ENCODE results near the gene LAMC1.

LAMC1 gene

GRCh38 chr1:183126528-183126927, 103.3 kb downstream of the LAMC1 start:
- ChIA-PET CTCF (interaction anchor here (1.8 kb wide), 1 partner anchor 102 kb away, joined by 9 read pairs; no protein-coding TSS in a partner anchor), POLR2A (no interaction called here)
- no peak for TF ChIP-seq ZNF585B (tag by site-specific recombination; IDR thresholded peaks at IDR 0.05)
- no peak for TF ChIP-seq ZSCAN4 (tag by site-specific recombination; IDR thresholded peaks at IDR 0.05)
- TF ChIP-seq, protein P1, sequence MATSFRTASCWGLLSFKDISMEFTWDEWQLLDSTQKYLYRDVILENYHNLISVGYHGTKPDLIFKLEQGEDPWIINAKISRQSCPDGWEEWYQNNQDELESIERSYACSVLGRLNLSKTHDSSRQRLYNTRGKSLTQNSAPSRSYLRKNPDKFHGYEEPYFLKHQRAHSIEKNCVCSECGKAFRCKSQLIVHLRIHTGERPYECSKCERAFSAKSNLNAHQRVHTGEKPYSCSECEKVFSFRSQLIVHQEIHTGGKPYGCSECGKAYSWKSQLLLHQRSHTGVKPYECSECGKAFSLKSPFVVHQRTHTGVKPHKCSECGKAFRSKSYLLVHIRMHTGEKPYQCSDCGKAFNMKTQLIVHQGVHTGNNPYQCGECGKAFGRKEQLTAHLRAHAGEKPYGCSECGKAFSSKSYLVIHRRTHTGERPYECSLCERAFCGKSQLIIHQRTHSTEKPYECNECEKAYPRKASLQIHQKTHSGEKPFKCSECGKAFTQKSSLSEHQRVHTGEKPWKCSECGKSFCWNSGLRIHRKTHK (tag by site-specific recombination; IDR thresholded peaks at IDR 0.05), result no peak
- no peak for TF ChIP-seq ZNF248 (tag by site-specific recombination; IDR thresholded peaks at IDR 0.05)
- no peak for TF ChIP-seq KLF16 (tag by site-specific recombination; IDR thresholded peaks at IDR 0.05)
- no peak for TF ChIP-seq ZNF580 (tag by site-specific recombination; IDR thresholded peaks at IDR 0.05)
- TF ChIP-seq ZNF488 (tag by site-specific recombination; IDR thresholded peaks at IDR 0.05), result no peak
- TF ChIP-seq KLF1 (tag by site-specific recombination; IDR thresholded peaks at IDR 0.05), result no peak
- Histone ChIP-seq H3K9me3 (ENCODE audit: control insufficient read depth, insufficient read depth, low read depth, low read length) (no peaks in the 10 kb centered on the region), H3K4me1 (ENCODE audit: control insufficient read depth, insufficient read depth, low read length) (no peaks in the 10 kb centered on the region), H3K27ac (ENCODE audit: extremely low read depth, low read depth, low read length) (no peak overlapping the region), H3K36me3 (ENCODE audit: control insufficient read depth in 2 of 2, insufficient read depth in 1 of 2, low read length in 2 of 2) (peaks cover 43 to 91% of the 10 kb centered on the region in 2 experiments), H3K4me3 (ENCODE audit: low read depth, low read length) (no peak overlapping the region)

DNA sequence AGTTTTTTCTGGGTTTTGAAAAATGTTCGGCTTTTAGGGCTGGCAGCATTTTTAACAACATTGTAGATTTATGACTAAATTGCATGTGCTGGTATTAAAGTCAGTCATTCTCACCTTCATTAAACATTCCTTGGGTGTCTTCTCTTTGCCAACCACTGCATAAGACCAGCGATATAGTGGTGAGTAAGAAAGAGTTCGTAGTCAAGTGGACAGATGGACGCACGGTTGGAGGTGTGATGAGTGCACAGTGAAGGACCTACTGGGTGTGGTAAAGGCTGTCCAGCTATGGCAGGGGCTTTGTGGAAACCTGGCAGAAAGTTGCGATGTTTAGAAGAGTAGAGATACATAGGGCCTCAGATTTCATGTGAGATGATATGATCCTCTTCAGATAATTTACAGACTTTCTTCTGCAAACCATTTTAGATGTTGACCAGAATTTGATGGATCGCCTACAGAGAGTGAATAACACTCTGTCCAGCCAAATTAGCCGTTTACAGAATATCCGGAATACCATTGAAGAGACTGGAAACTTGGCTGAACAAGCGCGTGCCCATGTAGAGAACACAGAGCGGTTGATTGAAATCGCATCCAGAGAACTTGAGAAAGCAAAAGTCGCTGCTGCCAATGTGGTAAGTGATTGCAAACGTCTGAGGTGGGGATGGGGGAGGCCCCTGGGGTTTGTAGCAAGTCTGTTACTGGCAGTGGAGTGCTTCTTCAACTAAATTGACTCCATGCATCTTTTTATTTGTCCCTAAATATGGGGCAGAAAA, 106.9 kb downstream of the LAMC1 start:
- TF ChIP-seq ZNF324 (tag by site-specific recombination; IDR thresholded peaks at IDR 0.05), result no peak
- H3K4me1 ChIP-seq (ENCODE audit: control insufficient read depth, insufficient read depth, low read length), result no peaks in the 10 kb centered on the region
- POLR2A ChIA-PET, result no interaction called here
- H3K27ac ChIP-seq (ENCODE audit: extremely low read depth, low read depth, low read length), result no peak overlapping the region
- H3K4me3 ChIP-seq (ENCODE audit: low read depth, low read length), result no peak overlapping the region
- CTCF ChIA-PET, result no interaction called here
- no peaks in the 10 kb centered on the region for H3K9me3 ChIP-seq (ENCODE audit: control insufficient read depth, insufficient read depth, low read depth, low read length)
- peaks cover 62 to 87% of the 10 kb centered on the region in 2 experiments for H3K36me3 ChIP-seq (ENCODE audit: control insufficient read depth in 2 of 2, insufficient read depth in 1 of 2, low read length in 2 of 2)

DNA sequence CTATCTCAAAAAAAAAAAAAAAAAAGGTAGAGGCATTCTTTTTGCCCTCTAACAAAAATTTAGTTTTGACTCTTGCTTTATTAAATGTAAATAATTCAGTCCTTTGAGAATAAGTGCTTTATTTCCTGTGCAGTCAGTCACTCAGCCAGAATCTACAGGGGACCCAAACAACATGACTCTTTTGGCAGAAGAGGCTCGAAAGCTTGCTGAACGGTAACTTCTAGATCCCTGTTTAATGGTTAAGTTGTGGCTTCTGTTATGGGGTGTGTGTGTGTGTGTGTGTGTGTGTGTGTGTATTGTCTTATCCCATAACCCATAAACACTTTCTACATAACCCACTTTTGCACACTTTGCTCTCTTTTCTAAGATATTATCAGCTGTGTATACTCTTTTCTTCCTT, 107.9 kb downstream of the LAMC1 start:
- peaks cover 64 to 87% of the 10 kb centered on the region in 2 experiments for H3K36me3 ChIP-seq (ENCODE audit: control insufficient read depth in 2 of 2, insufficient read depth in 1 of 2, low read length in 2 of 2)
- no peak for TF ChIP-seq FEZF1 (tag by site-specific recombination; IDR thresholded peaks at IDR 0.05)
- TF ChIP-seq TCF7L2 (IDR thresholded peaks at IDR 0.05; ENCODE audit: borderline replicate concordance, low read depth, low read length), result no peak
- no peak for TF ChIP-seq ZNF521 (tag by site-specific recombination; IDR thresholded peaks at IDR 0.05)
- no peak for TF ChIP-seq ZSCAN5A (tag by site-specific recombination; IDR thresholded peaks at IDR 0.05)
- TF ChIP-seq ZNF16 (tag by site-specific recombination; IDR thresholded peaks at IDR 0.05; ENCODE audit: low read depth), result no peak
- TF ChIP-seq ZNF223 (tag by site-specific recombination; IDR thresholded peaks at IDR 0.05), result no peak
- TF ChIP-seq, protein P2, sequence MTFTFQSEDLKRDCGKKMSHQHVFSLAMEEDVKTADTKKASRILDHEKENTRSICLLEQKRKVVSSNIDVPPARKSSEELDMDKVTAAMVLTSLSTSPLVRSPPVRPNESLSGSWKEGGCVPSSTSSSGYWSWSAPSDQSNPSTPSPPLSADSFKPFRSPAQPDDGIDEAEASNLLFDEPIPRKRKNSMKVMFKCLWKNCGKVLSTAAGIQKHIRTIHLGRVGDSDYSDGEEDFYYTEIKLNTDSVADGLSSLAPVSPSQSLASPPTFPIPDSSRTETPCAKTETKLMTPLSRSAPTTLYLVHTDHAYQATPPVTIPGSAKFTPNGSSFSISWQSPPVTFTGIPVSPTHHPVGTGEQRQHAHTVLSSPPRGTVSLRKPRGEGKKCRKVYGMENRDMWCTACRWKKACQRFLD (tag by site-specific recombination; IDR thresholded peaks at IDR 0.05), result no peak
- no peak for TF ChIP-seq ZNF529 (tag by site-specific recombination; IDR thresholded peaks at IDR 0.05; ENCODE audit: insufficient replicate concordance)
- TF ChIP-seq ZNF785 (tag by site-specific recombination; IDR thresholded peaks at IDR 0.05), result no peak
- no peak for TF ChIP-seq KLF8 (tag by site-specific recombination; IDR thresholded peaks at IDR 0.05)
- TF ChIP-seq ZBTB7A (tag by site-specific recombination; IDR thresholded peaks at IDR 0.05; ENCODE audit: low read depth), result no peak
- TF ChIP-seq HOXD13 (CRISPR knock-in tag; IDR thresholded peaks at IDR 0.05; ENCODE audit: borderline replicate concordance), result no peak
- TF ChIP-seq ZBTB17 (tag by site-specific recombination; IDR thresholded peaks at IDR 0.05), result no peak
- POLR2A ChIA-PET, result no interaction called here
- H3K4me1 ChIP-seq (ENCODE audit: control insufficient read depth, insufficient read depth, low read length), result no peaks in the 10 kb centered on the region
- CTCF ChIA-PET, result interaction anchor here (0.7 kb wide), 1 partner anchor 59 kb away, joined by 5 read pairs; no protein-coding TSS in a partner anchor
- H3K27ac ChIP-seq (ENCODE audit: extremely low read depth, low read depth, low read length), result no peak overlapping the region
- H3K4me3 ChIP-seq (ENCODE audit: low read depth, low read length), result no peak overlapping the region
- H3K9me3 ChIP-seq (ENCODE audit: control insufficient read depth, insufficient read depth, low read depth, low read length), result no peaks in the 10 kb centered on the region

All from HEK293 (cell line).